Measurements from ENCODE around the gene BABAM1.

GRCh38 chr19:17320435-17320834 lies 53.2 kb downstream of the BABAM1 start:
- TF ChIP-seq, protein P1, sequence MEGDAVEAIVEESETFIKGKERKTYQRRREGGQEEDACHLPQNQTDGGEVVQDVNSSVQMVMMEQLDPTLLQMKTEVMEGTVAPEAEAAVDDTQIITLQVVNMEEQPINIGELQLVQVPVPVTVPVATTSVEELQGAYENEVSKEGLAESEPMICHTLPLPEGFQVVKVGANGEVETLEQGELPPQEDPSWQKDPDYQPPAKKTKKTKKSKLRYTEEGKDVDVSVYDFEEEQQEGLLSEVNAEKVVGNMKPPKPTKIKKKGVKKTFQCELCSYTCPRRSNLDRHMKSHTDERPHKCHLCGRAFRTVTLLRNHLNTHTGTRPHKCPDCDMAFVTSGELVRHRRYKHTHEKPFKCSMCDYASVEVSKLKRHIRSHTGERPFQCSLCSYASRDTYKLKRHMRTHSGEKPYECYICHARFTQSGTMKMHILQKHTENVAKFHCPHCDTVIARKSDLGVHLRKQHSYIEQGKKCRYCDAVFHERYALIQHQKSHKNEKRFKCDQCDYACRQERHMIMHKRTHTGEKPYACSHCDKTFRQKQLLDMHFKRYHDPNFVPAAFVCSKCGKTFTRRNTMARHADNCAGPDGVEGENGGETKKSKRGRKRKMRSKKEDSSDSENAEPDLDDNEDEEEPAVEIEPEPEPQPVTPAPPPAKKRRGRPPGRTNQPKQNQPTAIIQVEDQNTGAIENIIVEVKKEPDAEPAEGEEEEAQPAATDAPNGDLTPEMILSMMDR (IDR thresholded peaks at IDR 0.05) = no peak
- TF ChIP-seq ETV6 (CRISPR knock-in tag; IDR thresholded peaks at IDR 0.05) = no peak
- no peak for TF ChIP-seq TCF7 (CRISPR knock-in tag; IDR thresholded peaks at IDR 0.05; ENCODE audit: low read depth)
- TF ChIP-seq FOXK1 (CRISPR knock-in tag; IDR thresholded peaks at IDR 0.05) = no peak
- TF ChIP-seq, protein P2, sequence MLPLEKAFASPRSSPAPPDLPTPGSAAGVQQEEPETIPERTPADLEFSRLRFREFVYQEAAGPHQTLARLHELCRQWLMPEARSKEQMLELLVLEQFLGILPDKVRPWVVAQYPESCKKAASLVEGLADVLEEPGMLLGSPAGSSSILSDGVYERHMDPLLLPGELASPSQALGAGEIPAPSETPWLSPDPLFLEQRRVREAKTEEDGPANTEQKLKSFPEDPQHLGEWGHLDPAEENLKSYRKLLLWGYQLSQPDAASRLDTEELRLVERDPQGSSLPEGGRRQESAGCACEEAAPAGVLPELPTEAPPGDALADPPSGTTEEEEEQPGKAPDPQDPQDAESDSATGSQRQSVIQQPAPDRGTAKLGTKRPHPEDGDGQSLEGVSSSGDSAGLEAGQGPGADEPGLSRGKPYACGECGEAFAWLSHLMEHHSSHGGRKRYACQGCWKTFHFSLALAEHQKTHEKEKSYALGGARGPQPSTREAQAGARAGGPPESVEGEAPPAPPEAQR (CRISPR knock-in tag; IDR thresholded peaks at IDR 0.05) = no peak
- TF ChIP-seq, protein P3, sequence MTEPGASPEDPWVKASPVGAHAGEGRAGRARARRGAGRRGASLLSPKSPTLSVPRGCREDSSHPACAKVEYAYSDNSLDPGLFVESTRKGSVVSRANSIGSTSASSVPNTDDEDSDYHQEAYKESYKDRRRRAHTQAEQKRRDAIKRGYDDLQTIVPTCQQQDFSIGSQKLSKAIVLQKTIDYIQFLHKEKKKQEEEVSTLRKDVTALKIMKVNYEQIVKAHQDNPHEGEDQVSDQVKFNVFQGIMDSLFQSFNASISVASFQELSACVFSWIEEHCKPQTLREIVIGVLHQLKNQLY (CRISPR knock-in tag; IDR thresholded peaks at IDR 0.05) = no peak
- TF ChIP-seq NR3C1 (CRISPR knock-in tag; conservative IDR thresholded peaks at IDR 0.05; ENCODE audit: low read depth) = no peak
- TF ChIP-seq, protein P4, sequence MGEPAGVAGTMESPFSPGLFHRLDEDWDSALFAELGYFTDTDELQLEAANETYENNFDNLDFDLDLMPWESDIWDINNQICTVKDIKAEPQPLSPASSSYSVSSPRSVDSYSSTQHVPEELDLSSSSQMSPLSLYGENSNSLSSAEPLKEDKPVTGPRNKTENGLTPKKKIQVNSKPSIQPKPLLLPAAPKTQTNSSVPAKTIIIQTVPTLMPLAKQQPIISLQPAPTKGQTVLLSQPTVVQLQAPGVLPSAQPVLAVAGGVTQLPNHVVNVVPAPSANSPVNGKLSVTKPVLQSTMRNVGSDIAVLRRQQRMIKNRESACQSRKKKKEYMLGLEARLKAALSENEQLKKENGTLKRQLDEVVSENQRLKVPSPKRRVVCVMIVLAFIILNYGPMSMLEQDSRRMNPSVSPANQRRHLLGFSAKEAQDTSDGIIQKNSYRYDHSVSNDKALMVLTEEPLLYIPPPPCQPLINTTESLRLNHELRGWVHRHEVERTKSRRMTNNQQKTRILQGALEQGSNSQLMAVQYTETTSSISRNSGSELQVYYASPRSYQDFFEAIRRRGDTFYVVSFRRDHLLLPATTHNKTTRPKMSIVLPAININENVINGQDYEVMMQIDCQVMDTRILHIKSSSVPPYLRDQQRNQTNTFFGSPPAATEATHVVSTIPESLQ (CRISPR knock-in tag; IDR thresholded peaks at IDR 0.05) = no peak
- TF ChIP-seq, protein P5, sequence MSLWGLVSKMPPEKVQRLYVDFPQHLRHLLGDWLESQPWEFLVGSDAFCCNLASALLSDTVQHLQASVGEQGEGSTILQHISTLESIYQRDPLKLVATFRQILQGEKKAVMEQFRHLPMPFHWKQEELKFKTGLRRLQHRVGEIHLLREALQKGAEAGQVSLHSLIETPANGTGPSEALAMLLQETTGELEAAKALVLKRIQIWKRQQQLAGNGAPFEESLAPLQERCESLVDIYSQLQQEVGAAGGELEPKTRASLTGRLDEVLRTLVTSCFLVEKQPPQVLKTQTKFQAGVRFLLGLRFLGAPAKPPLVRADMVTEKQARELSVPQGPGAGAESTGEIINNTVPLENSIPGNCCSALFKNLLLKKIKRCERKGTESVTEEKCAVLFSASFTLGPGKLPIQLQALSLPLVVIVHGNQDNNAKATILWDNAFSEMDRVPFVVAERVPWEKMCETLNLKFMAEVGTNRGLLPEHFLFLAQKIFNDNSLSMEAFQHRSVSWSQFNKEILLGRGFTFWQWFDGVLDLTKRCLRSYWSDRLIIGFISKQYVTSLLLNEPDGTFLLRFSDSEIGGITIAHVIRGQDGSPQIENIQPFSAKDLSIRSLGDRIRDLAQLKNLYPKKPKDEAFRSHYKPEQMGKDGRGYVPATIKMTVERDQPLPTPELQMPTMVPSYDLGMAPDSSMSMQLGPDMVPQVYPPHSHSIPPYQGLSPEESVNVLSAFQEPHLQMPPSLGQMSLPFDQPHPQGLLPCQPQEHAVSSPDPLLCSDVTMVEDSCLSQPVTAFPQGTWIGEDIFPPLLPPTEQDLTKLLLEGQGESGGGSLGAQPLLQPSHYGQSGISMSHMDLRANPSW (CRISPR knock-in tag; conservative IDR thresholded peaks at IDR 0.05; ENCODE audit: low read depth) = no peak
- no peak for TF ChIP-seq CBFB (CRISPR knock-in tag; IDR thresholded peaks at IDR 0.05; ENCODE audit: low read depth)
- TF ChIP-seq, protein P6, sequence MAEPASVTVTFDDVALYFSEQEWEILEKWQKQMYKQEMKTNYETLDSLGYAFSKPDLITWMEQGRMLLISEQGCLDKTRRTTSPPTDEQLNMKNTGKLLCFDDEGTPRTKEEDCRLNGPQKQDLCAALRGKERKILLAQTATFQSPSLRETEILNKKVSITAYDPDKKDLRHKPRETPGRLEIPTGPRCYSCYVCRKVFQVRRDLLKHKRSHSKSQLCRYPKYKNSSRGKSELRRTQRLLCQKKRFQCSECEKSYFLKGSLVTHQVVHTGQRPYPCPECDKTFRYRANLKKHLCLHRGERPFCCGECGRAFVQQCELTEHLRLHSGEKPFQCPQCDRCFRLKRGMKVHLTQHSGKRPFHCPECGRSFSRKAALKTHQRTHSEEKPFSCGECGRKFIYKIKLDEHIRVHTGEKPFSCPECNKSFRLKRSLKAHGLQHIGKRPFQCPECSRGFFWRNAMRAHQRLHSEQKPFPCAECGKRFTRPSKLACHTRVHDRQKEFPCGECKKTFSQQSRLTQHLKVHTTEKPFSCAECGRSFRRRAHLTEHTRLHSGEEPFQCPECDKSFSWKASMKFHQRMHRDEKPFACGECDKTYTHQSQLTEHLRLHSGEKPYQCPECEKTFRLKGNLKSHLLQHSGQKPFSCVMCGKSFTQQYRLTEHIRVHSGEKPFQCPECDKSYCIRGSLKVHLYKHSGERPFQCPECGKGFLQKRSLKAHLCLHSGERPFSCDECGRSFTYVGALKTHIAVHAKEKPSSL (CRISPR knock-in tag; conservative IDR thresholded peaks at IDR 0.05) = no peak
- no peak for TF ChIP-seq CREB1 (CRISPR knock-in tag; IDR thresholded peaks at IDR 0.05)
- no peak for TF ChIP-seq CREM (CRISPR knock-in tag; IDR thresholded peaks at IDR 0.05)

Data from WTC11 (cell line).